Activated effector memory CD4-positive, alpha-beta T cell treated with Interleukin-2 at 50 U/mL for 16 hours (primary cell): ENCODE results near the gene BABAM2.
"Not testable (repeated sequence)": the region's sequence is repeated elsewhere in the genome, so short reads cannot be mapped to it uniquely, and the experiment has no call there.

ENCODE experiments used
- DNase-seq: peaks from one replicate; pipeline ENCODE4 v3.0.0-alpha.2; 2020

Gene BABAM2

GRCh38 chr2:27881815-27882583, 8.5 kb upstream of the BABAM2 start:
- DNase-seq = not testable (repeated sequence)

GRCh38 chr2:27882584-27882922, 8.0 kb upstream of the BABAM2 start:
- DNase-seq = not testable (repeated sequence)

GRCh38 chr2:27884601-27885000, 5.9 kb upstream of the BABAM2 start:
- DNase-seq = no peak

- no peak for DNase-seq
Observed at GRCh38 chr2:27885234-27885633, 5.3 kb upstream of the BABAM2 start.

- no peak for DNase-seq
Observed at GRCh38 chr2:27885661-27886060, 4.9 kb upstream of the BABAM2 start.

GRCh38 chr2:27886322-27886721, 4.2 kb upstream of the BABAM2 start:
- DNase-seq = no peak

- no peak for DNase-seq
Observed at GRCh38 chr2:27887111-27887510, 3.4 kb upstream of the BABAM2 start.

GRCh38 chr2:27887830-27888229, 2.7 kb upstream of the BABAM2 start:
- no peak for DNase-seq

- no peak for DNase-seq
Observed at GRCh38 chr2:27888790-27889189, 1.7 kb upstream of the BABAM2 start.

GRCh38 chr2:27889774-27890145, 769 bp upstream of the BABAM2 start:
- DNase-seq = no peak

- DNase-seq = peak; percentile 67
Observed at GRCh38 chr2:27890924-27891672, 569 bp downstream of the BABAM2 start.

GRCh38 chr2:27891673-27892105, 1.2 kb downstream of the BABAM2 start:
- DNase-seq = no peak

GRCh38 chr2:27893006-27893405, 2.5 kb downstream of the BABAM2 start:
- DNase-seq = no peak

- DNase-seq = no peak
Observed at GRCh38 chr2:27897717-27898116, 7.2 kb downstream of the BABAM2 start.

- DNase-seq = no peak
Observed at GRCh38 chr2:27901234-27901633, 10.7 kb downstream of the BABAM2 start.

- no peak for DNase-seq
Observed at GRCh38 chr2:27902098-27902497, 11.6 kb downstream of the BABAM2 start.

- no peak for DNase-seq
Observed at GRCh38 chr2:27903018-27903417, 12.5 kb downstream of the BABAM2 start.

GRCh38 chr2:27903649-27904404, 13.3 kb downstream of the BABAM2 start:
- DNase-seq = no peak

- DNase-seq = no peak
Observed at GRCh38 chr2:27904405-27904665, 13.8 kb downstream of the BABAM2 start.

- no peak for DNase-seq
Observed at GRCh38 chr2:27906074-27906473, 15.5 kb downstream of the BABAM2 start.

- DNase-seq = no peak
Observed at GRCh38 chr2:27907547-27907946, 17.0 kb downstream of the BABAM2 start.

GRCh38 chr2:27909901-27910300, 19.4 kb downstream of the BABAM2 start:
- no peak for DNase-seq

GRCh38 chr2:27911458-27912210, 21.1 kb downstream of the BABAM2 start:
- DNase-seq = no peak
